D341Med (cell line): ENCODE results near the gene MYO3A.
A peak's percentile ranks its signal among the peaks of the same experiment; 100 is the strongest.

Experiments
- DNase-seq: peaks from one replicate; pipeline ENCODE4 v3.0.0; 2012; ENCODE audit warnings: low spot score

Gene MYO3A

GRCh38 chr10:26214004-26214403 lies 280.0 kb downstream of the MYO3A start:
- DNase-seq, result no peak

GRCh38 chr10:26214551-26215395 lies 280.7 kb downstream of the MYO3A start:
- no peak for DNase-seq

GRCh38 chr10:26215396-26215934 lies 281.4 kb downstream of the MYO3A start:
- DNase-seq, result no peak

GRCh38 chr10:26215935-26216584 lies 282.0 kb downstream of the MYO3A start:
- DNase-seq, result peak; percentile 67

GRCh38 chr10:26216585-26217395 lies 282.8 kb downstream of the MYO3A start, which contains the start of gene GAD2:
GAD2 (plus strand) TSS chr10:26216774; CDS start chr10:26216810, 36 bp downstream.
- peak; percentile 65 for DNase-seq

GRCh38 chr10:26217396-26218086 lies 283.5 kb downstream of the MYO3A start:
- DNase-seq, result peak; percentile 50

- DNase-seq, result no peak
Observed at GRCh38 chr10:26219676-26220075, 285.6 kb downstream of the MYO3A start.

- no peak for DNase-seq
Observed at GRCh38 chr10:26220901-26221300, 286.9 kb downstream of the MYO3A start.

- no peak for DNase-seq
Observed at GRCh38 chr10:26221541-26221940, 287.5 kb downstream of the MYO3A start.

GRCh38 chr10:26222563-26222962 lies 288.5 kb downstream of the MYO3A start:
- no peak for DNase-seq

- no peak for DNase-seq
Observed at GRCh38 chr10:26225322-26225721, 291.3 kb downstream of the MYO3A start.

GRCh38 chr10:26227786-26228185 lies 293.8 kb downstream of the MYO3A start:
- no peak for DNase-seq

- DNase-seq, result no peak
Observed at GRCh38 chr10:26232174-26232573, 298.1 kb downstream of the MYO3A start.

GRCh38 chr10:26235761-26236160 lies 301.7 kb downstream of the MYO3A start:
- DNase-seq, result no peak

- DNase-seq, result no peak
Observed at GRCh38 chr10:26238378-26238777, 304.3 kb downstream of the MYO3A start.

- no peak for DNase-seq
Observed at GRCh38 chr10:26242706-26243350, 308.8 kb downstream of the MYO3A start.

- no peak for DNase-seq
Observed at GRCh38 chr10:26243351-26243720, 309.3 kb downstream of the MYO3A start.

GRCh38 chr10:26249681-26250080 lies 315.7 kb downstream of the MYO3A start:
- DNase-seq, result no peak

GRCh38 chr10:26251925-26252324 lies 317.9 kb downstream of the MYO3A start:
- DNase-seq, result no peak

- no peak for DNase-seq
Observed at GRCh38 chr10:26254616-26255015, 320.6 kb downstream of the MYO3A start.

GRCh38 chr10:26259341-26259740 lies 325.3 kb downstream of the MYO3A start:
- DNase-seq, result no peak
